NCI-H1105 treated with DMSO at 0.1 percent for 48 hours (cell line): ENCODE results near the gene TMEM185B.

Experiments used
- DNase-seq: peaks from one replicate; lab custom pipeline; 2025; lab: John Stamatoyannopoulos, UW

Gene TMEM185B

DNA sequence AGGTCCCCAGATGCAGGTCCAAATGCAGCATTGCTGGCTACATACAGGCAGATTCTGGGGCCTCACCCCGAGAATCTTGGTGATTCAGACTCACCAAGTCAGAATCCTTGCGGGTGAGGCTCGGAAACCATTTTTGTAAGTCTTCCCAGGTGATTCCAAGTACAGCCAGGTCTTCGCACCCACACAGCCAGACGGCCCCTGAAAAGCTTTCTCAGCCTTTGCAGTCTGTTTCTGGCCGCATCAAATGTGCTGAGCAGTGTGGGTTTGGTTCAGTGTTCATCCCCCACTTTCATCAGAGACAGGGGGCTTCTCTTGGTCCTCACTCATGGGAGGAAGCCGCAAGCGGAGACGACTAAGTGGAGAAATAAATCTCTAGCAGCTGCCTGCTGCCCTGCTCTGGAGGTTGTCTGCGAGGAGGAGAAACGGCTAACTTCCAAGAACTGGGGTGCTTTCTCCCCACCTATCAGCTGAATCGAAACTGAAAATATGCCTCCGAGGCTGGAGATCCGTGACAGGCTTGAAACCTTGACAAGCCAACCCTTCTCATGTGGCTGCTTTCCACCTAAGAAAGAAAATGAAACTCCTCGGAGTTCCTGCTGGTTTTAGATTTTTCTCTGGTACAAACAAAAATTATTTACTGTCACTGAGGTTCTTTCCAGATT is 8.9 kb upstream of the TMEM185B start:
- DNase-seq: no peak

DNA sequence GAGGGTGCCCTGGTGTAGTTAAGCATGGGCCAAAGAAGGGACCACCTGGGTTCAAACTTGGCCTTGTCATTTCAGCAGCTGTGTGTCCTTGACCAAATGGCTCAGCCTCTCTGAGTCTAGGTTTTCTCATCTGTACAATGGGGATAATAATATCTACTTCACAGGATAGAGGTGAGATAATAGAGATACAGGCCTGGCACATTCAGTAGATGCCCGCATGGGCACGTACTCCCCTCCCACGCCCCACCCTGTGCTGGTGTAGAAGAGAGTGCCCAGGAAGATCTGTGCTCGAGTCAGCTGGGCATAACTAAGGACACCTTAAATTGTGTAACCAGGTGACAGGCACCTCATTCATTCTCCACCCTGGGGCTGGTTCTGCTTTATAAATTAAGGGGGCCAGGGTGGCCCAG is 8.4 kb upstream of the TMEM185B start:
- DNase-seq: no peak

DNA sequence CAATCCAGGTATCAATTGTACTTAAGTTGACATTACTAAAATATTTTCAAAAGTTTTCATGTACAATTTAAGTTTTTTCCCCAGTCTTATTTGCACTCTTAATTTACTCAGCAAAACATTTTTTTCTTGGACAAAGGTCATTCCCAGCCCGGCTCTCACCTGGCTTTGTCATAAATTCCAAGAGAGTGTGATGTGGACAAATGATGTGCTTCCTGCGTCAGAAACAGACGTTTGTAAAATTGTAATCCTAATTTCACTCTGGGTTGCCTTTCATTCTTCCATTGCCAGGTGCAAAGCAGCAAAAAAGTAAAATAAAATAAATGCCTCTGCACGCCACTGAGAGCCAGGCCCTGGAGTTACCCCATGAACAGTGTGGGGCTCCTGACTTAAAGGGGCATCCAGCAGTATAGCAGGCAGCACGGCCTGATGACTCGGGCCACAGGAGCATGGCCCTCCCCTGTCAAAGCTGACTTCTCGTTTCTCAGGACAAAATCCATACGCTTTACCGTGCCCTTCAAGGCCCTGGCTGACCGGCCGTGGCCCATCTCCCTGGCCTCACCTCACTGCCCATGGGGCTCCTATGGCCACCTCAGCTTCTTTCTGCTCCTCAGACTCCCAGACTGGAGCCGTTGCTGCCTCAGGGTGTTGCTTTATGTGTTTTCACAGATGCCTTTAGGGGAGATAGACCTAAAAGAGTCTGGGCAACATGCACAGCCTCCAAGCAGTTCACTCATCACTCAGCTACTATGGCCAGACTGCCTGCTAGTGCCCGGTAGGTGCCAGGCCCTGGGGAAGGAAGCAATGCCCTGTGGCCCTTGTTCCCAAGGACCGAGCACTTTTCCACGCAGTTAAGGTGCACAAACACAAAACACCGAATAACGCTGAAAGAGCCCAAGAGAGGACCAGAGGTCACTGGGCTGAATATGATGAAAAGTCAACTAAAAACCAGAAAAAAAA is 7.6 kb upstream of the TMEM185B start:
- no peak for DNase-seq

DNA sequence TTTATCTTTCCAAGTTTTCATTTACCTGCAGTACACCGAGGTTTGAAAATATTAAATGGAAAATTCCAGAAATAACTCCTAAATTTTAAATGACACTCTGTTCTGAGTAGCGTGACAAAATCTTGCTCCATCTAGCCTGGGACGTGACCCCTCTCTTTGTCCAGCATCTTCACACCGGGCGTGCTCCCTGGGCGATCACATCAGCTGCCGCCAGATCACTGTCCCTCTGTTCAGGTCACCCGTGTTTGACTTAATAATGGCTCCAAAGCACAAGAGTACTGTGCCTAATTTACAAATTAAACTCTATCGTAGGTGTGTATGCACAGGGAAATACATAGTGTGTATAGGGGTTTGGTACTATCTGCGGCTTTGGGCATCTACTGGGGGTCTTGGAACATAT is 6.1 kb upstream of the TMEM185B start:
- no peak for DNase-seq

DNA sequence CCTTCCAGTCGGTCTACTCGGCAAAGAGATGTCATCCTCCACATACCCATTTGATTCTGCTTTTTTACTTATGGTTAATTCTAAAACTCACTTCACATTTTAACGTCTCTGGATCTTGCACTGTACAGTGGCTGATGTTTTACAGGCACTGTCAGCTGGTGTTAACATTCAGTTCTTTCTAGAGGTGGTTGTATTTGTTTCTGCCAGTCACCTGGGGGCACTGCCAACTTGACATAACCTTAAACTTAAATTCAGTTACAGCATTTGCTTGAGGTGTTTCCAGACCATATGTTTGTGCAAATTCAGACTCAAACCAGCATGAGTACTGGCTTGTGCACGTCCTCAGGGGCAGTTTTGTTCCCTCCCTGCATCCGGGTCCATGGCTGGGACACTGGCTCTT is 5.3 kb upstream of the TMEM185B start:
- DNase-seq: no peak

DNA sequence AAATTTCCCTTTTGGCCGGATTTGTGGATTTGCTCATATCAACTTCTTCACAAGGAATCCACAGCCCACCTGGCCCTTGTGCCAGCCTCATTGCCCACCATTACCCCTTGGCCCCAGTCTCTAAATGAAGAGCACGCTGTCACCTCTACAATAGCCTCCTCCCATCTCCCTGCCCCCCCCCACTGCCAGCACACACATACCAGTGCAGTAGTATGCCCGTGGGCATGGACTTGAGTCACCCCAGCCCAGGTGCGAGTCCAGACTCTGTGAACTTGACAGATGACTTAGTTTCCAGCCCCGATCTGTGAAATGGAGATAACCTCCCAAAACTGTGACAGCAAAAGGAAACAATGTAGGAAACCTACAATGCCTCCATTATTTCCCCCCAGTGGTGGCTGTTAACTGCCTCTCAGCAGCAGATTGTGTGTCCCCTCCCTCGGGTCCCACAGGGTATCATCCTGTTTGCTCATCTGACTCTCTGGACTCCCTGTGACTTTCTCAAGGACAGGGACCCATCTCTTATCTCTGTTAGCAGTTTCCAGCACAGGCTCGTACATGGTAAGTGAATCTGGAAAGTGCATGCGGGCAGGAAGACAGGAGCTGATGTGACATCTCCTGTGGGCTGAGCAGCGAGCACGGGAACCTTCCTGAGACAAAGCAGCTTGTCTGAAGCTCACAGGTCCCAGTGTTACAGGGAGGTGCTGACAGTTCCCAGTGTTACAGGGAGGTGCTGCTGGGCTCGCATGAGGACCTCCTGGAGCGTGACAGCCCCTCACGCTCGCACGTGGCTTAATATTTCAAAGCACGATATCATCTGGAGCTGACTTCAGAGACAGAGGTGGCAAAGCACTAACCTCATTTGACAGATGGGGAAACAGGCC is 4.2 kb upstream of the TMEM185B start:
- DNase-seq: no peak

DNA sequence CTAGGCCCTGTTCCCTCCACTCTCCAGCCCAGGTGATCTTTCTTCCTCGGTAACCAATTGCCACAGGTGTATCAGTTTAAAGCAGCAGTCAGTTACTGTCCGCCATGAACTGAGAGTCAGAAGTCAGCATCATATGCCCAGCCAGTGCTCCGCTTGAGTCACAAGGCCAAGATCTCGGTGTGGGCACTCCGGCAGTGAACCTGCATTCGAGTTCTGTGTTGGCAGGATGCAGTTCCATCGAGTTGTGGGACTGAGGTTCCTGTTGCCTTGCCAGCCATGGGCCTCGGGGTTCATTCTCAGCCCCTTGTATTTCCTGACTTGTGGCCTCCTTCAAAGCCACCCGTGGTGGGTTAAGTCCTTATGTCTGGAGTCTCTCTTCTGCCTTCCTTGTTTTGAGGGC is 3.1 kb upstream of the TMEM185B start:
- no peak for DNase-seq

DNA sequence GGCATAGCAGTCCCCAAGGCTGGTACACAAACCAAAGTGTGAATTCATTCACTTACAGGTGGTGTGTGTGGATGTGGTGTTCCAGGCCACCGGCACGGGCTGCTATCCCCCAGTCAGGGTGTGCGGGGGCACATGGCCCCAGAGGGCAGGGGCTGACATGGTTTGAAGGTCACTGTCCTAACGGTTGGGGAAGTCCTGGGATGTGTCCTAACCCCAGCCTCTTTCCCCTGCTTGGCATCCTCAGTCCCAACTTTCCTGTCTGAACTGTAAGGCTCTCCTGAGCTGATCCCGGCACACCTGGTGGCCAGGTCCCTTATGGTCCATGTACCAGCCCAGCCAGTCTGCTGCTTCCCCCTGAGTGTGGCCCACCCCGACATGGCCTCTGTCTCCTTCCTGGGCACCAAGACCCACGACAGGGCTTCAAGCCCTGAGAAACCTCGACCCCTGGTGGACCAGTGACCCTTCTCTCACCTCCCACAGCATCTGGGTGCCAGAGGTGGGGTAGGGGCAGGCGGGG is 2.4 kb upstream of the TMEM185B start:
- no peak for DNase-seq

DNA sequence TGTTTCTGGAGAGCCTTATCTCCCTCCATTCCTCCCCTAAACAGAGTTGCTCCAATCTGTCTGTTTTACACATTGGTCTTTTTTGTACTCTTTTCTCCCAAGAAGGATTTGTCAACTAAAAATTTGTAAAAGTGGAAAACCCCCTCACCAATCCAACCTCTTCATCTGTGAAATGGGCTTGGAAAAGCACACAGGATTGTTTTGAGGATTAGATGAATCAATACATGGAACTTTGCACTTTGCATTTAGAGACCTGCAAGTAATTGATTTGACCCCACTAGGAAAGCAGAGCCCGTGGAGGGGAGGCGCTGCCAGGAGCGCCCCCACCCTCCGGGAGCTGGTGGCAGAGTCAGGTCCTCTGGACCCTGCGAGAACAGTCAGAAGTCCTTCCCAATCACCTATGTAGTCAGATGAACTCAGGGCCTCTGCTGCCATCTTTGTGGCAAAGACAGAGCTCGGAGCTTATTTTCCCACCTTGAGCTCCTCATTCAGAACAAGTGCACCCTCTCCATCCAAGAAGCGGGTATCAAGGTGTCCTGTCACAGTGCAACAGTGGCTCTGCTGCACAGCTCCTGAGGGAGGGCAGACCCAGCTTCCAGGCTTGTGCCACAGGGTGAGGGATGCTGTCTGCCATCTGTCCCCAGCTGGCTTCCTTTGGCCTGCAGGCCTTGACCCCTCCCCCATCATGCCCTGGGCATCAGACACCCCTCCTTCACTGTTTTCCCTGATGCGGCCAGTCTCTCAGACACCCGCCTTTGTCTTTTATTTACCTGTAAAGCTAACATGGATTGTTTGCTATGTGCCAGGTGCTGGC is 1.7 kb upstream of the TMEM185B start:
- no peak for DNase-seq

DNA sequence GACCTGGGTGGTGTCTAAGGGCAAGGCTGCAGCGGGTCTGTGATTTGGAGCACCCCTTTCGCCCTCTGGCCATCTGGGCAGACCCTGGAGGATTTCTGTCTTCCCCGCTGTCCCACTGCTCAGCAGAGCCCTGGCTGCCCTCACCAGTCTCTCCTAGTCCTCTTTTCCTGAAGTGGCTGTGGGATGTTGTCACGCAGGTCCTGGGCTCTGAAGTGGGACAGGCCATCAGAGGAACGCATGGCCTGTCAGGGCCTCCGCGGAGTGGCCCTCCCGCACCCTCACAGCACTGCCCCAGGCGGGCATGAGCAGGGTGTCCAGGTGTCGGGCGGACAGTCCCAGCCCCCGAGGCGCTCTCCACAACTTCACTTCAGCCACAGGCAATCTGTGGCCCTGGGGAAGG is 1.1 kb upstream of the TMEM185B start:
- DNase-seq: no peak

DNA sequence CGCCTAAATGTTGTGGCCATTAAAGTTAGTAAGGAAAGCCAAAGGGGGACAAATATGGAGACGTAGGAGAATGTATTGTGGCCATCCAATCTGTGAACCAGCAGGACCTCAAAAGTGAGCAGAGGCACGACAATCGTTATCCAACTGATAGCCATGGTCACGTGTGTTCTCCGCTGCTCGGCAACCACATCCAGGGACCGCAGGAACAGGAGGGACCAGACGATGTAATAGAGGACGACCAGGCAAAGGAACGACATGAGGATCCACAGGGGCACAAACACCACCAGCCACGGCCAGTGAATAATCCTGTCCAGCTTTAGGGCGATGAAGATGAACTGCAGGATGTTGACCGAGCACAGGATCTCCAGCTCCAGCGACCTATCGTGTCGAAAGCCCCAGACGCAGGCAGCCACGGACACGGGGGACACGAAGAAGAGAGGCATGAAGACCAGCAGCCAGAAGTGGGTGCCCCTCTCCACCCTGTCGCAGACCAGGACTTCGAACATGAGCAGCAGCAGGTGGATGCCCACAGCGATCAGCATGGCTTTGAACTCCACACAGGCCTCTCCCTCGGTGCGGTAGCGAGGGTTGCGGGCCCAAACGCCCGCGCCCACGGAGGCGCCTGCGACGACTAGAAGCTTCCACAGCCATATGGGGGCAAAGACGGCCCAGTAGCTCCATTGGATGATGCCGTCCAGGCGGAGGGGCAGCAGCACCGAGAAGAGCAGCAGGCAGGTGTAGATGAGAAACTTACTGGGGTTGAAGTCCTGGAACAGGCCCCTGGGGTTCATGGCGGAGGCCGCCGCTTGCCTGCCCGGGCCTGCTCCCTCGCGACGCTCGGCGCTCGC is 790 bp downstream of the TMEM185B start:
- no peak for DNase-seq

DNA sequence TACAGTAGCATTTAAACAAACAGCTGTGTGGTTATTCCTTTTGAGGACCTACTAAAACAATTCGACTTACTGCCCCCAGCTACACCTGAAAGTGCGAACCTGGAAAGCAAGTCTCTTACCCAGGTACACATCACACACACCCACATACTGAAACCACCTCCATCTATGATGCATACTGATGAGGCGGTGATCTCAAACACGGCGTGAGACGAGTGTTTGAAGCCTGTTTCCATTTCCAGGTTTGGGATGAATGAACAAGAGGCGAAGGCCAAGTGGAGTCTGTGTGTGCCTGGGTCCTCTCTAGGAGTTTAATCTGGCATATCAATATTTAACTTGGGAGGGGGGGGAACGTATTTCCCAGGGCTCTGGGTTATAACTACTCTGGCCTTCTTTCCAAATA is 1.6 kb downstream of the TMEM185B start:
- DNase-seq: no peak

DNA sequence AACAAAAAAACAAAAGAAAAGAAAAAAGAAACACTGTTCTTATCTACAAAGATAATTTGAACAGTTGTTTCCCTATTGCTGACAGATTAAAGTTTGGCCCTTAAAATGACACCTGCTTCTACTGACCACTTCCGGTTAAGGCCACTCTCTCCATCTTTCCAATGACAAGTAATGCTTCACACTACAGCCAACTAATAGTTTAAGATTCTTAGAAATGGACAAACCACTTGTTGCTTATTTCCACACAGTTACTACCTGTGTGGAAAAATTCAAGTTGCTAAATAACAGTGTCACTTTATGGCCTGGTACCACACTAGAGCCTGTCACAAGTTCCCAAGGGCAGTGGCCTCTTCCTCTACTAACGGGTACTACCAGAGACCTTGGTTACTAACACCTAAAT is 2.4 kb downstream of the TMEM185B start:
- DNase-seq: no peak

DNA sequence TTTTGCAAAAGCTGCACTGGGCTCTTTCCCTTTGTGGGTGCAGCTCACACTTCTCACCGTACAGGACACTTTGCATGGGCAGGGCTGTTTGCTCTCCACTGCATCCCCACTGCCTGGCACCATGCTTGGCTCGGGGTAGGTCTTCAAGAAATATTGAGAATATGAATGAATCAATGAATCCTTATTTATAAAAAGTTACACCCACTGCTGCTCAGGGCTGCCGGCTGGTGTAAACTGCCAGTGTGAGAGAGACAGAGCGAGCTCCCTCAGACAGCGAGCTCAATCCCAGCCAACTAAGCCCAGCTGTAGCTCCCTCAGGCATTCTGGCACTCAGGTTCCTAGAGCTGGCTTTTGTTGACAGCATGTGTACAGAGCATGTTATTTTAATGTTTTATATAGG is 3.4 kb downstream of the TMEM185B start:
- no peak for DNase-seq

DNA sequence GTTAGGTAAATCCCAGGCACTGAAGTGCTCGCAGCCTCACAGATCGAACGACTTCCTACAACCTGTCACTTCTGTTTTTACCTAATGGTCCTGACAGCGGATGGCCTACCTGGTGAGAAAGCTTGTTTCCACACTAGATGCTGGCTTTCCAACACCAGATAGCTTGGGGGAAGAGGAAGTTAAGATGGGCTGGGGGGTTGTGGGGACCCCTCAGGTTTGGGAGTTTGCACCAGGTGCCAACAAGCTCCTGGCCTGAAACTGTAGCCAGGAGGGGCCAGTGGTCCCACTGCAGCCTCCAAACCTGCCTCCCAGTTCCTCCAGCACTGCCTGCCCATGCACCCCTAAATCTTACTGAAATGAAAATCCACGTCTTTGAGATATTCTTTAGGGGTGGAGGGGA is 3.9 kb downstream of the TMEM185B start:
- DNase-seq: no peak

DNA sequence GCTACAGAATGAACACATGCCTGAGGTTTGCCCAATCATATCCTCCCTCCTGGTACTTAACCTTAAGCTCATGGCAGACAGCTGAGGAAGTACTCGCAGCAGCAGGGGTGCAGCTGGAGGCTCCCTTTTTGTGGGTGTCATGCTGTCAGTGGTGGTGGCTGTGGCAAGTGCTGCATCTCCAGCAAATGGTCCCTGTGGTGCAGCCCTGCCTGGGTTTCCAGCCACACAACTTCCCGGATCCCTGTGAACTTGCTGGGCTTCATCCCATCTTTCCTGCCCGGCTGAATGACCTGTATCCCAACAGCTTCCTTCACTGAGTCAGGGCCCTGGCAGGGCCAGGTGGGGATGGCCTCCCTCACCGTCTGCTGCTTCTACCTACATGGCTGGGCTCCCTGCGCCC is 5.0 kb downstream of the TMEM185B start:
- no peak for DNase-seq

DNA sequence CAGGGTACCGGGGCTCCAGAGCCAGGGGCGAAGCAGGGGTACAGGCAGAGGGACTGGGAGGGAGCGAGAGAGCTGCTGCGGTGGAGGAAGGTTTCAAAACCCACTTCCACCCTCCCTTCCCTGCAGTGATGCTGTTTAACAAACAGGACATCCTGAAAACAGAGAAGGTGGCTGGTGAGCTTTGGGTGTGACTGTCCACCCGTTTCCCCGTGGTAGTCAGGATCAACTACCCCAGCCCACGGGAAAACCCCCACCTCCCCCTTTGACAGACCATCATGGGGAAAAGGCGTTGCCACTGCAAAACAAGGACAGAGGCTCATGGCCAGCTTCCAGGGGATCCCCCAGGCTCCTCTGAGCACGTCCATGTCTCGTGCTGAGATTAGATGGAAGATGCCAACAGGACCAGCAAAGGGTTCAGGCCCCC is 12.9 kb downstream of the TMEM185B start:
- no peak for DNase-seq

DNA sequence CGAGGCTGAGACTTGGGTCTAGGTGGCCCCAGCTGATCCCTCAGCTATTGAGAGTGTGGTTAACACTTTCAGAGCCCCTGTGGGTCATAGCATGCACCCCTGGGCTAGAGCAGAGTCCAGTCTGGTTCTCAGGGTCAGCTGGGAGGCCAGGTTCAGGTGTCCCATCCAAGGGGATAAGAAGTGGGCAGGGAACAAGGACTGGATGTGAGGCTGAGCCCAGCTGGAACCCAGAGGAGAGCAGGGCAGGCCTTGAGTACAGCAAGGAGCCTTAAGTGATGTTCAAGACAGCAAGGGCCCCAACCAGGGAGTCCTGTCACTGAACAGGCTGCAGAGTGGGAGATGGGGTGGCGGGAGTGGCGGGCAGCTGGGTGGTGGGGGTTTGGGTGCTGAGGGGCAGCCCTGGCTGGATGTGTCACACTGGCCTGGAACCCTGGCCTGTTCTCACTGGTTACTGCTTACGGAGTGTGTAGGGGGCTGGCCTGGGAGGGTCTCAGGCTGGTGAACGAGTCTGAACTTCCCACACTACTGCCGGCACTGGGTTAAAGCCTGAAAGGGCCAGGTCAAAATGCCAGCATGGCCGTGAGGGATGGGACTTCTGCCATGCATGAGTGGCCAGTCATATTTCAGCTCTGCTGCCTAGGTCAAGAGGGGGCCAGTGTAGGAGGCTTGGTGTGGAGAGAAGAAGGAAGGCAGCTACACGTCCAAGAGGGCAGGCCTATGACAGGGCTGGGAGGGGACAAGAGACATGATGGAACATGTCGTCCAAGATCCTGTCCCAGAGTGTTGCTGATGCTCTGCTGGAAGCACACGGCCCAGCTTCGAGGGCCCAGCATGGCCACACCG is 13.6 kb downstream of the TMEM185B start:
- no peak for DNase-seq
